Muscle of leg (tissue), 11 donors: ENCODE data around the gene C20orf173. TPM values are rescaled to one million over a fixed set of nuclear protein-coding genes. Genes with fewer than 3 reads are reported as not detected.

ENCODE experiments used
- DNase-seq: peaks from one replicate; pipeline ENCODE4 v3.0.0; 2013
- H3K27ac ChIP-seq: one replicate; pipeline ENCODE4 v1.5.1; 2013; ENCODE audit warnings: mild to moderate bottlenecking, low read length, control low read depth
- H3K27me3 ChIP-seq: one replicate; pipeline ENCODE4 v1.6.1; 2013; ENCODE audit warnings: low read length; ENCODE audit not compliant: control insufficient read depth, insufficient read depth
- H3K36me3 ChIP-seq: one replicate; pipeline ENCODE4 v1.6.1; 2013; ENCODE audit warnings: low read length; ENCODE audit not compliant: control insufficient read depth, insufficient read depth
- H3K4me1 ChIP-seq: one replicate; pipeline ENCODE4 v1.6.1; 2013; ENCODE audit warnings: low read length; ENCODE audit not compliant: control insufficient read depth, insufficient read depth
- H3K4me3 ChIP-seq: one replicate; pipeline ENCODE4 v1.5.1; 2013; ENCODE audit warnings: low read length, control low read depth
- H3K9me3 ChIP-seq: replicated peaks from 2 replicates; pipeline ENCODE4 v1.6.1; 2013; ENCODE audit warnings: low read depth, low read length; ENCODE audit not compliant: control insufficient read depth
- WGBS: methylation state at CpG from one replicate; pipeline ENCODE4 v1.1.5; 2013; ENCODE audit warnings: missing lambda C conversion rate; ENCODE audit not compliant: insufficient coverage; 5-methylcytosine and 5-hydroxymethylcytosine counted together
- polyA plus RNA-seq, 8 donors: library from polyadenylated mRNA; unstranded; fragments of 120-200 nt; gene quantifications; one replicate each; pipeline versions ENCODE4 v1.2.1 to v1.2.3, GENCODE V29; 2013; ENCODE audit warnings: inconsistent platforms in 1 of 8, low replicate concordance in 1 of 8; ENCODE audit not compliant: insufficient read length in 8 of 8, insufficient read depth in 1 of 8
- total RNA-seq: library from RNA; stranded (reverse); fragments of 120-200 nt; gene quantifications from one replicate; pipeline ENCODE4 v1.2.4, GENCODE V29; 2013

C20orf173 gene
- total and polyA plus RNA-seq, 9 donors, result not detected

- 55% methylated on average over 5 of the region's 12 CpGs for whole genome bisulfite sequencing
- Histone ChIP-seq H3K27me3 (no peaks in the 10 kb centered on the region), H3K36me3 (peaks cover 80% of the 10 kb centered on the region), H3K9me3 (no peaks in the 10 kb centered on the region), H3K4me1 (no peaks in the 10 kb centered on the region), H3K27ac (no peak overlapping the region), H3K4me3 (no peak overlapping the region)
- peak; percentile 37 for DNase-seq
These were observed 18.3 kb downstream of the C20orf173 start for GRCh38 chr20:35510951-35511735.

DNA sequence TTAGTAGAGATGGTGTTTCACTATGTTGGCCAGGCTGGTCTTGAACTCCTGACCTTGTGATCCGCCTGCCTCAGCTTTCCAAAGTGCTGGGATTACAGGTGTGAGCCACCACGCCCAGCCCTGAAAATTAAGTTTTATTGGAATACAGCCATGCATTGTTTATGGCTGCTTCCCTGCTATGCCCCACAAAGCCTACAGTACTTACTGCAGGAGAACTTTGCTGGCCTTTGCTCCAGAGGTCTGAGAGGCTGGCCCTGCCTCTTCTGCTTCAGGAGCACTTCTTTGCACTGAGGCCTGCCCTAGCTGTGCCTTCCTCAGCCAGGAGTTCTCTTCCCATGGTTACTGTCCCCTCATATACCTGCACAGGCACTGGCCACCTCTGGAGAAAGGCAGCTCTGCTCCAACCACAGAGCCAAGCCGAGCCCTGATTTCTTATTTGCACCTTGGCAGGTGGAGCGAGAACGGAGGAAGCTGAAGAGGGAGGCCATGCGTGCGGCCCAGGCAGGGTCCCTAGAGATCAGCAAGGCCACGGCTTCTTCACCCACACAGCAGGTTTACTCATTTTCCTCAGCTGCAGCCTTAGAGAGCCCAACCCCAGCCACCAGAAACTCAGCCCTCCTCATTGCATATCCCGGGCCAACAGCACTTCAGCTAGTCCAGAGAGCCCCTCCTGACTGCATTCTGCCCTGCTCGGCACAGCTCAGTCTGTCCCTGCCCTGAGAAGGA lies 20.8 kb downstream of the C20orf173 start:
- no peaks in the 10 kb centered on the region for H3K9me3 ChIP-seq
- peaks cover 76% of the 10 kb centered on the region for H3K36me3 ChIP-seq
- no peak overlapping the region for H3K27ac ChIP-seq
- 90% methylated on average over 7 of the region's 10 CpGs for WGBS
- DNase-seq, result no peak
- H3K27me3 ChIP-seq, result no peaks in the 10 kb centered on the region
- H3K4me3 ChIP-seq, result no peak overlapping the region
- H3K4me1 ChIP-seq, result peaks cover 8% of the 10 kb centered on the region

GRCh38 chr20:35506872-35507638 lies 22.4 kb downstream of the C20orf173 start:
- H3K4me3 ChIP-seq, result no peak overlapping the region
- no peak overlapping the region for H3K27ac ChIP-seq
- peaks cover 80% of the 10 kb centered on the region for H3K36me3 ChIP-seq
- peaks cover 15% of the 10 kb centered on the region for H3K4me1 ChIP-seq
- 96% methylated on average over 4 of the region's 6 CpGs for WGBS
- no peak for DNase-seq
- no peaks in the 10 kb centered on the region for H3K9me3 ChIP-seq
- no peaks in the 10 kb centered on the region for H3K27me3 ChIP-seq

GRCh38 chr20:35506179-35506578 lies 23.3 kb downstream of the C20orf173 start:
- peaks cover 80% of the 10 kb centered on the region for H3K36me3 ChIP-seq
- WGBS, result 90% methylated on average over 2 of the region's 3 CpGs
- DNase-seq, result no peak

DNA sequence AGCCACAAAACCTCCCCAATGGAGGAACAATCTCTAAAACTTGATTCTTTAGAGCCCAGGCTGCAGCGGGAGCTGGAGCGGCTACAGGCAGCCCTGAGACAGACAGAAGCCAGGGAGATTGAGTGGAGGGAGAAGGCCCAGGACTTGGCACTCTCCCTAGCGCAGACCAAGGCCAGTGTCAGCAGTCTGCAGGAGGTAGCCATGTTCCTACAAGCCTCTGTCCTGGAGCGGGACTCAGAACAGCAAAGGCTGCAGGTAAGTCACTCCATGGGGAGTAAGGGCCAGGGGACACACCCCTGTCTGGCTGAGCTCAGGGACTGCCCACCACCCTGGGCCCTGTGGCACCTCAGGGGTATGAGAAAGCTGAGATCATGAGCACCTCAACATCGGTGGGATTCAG lies 24.7 kb downstream of the C20orf173 start:
- WGBS, result 90% methylated on average over 4 of the region's 5 CpGs
- H3K36me3 ChIP-seq, result peaks cover 81% of the 10 kb centered on the region

More at GRCh38 chr20:35506179-35506578, 23.3 kb downstream of the C20orf173 start:
- Histone ChIP-seq H3K4me3 (no peak overlapping the region), H3K27ac (no peak overlapping the region), H3K27me3 (no peaks in the 10 kb centered on the region), H3K4me1 (peaks cover 15% of the 10 kb centered on the region), H3K9me3 (no peaks in the 10 kb centered on the region)

GRCh38 chr20:35503841-35504561 lies 25.5 kb downstream of the C20orf173 start:
- peaks cover 81% of the 10 kb centered on the region for H3K36me3 ChIP-seq
- no peaks in the 10 kb centered on the region for H3K27me3 ChIP-seq
- peak; percentile 76 for DNase-seq
- H3K4me1 ChIP-seq, result peaks cover 15% of the 10 kb centered on the region
- 33% methylated on average over 16 of the region's 16 CpGs for WGBS
- no peak overlapping the region for H3K4me3 ChIP-seq
- no peaks in the 10 kb centered on the region for H3K9me3 ChIP-seq
- H3K27ac ChIP-seq, result no peak overlapping the region

More for the DNA sequence above, 24.7 kb downstream of the C20orf173 start:
- H3K27me3 ChIP-seq, result no peaks in the 10 kb centered on the region
- peaks cover 15% of the 10 kb centered on the region for H3K4me1 ChIP-seq
- H3K4me3 ChIP-seq, result no peak overlapping the region
- no peak overlapping the region for H3K27ac ChIP-seq
- DNase-seq, result no peak
- no peaks in the 10 kb centered on the region for H3K9me3 ChIP-seq

- WGBS, result 89% methylated on average over 10 of the region's 10 CpGs
- Histone ChIP-seq H3K36me3 (peaks cover 81% of the 10 kb centered on the region), H3K9me3 (no peaks in the 10 kb centered on the region), H3K27me3 (no peaks in the 10 kb centered on the region), H3K4me3 (no peak overlapping the region), H3K4me1 (peaks cover 21% of the 10 kb centered on the region), H3K27ac (no peak overlapping the region)
- no peak for DNase-seq
These were observed 26.2 kb downstream of the C20orf173 start for GRCh38 chr20:35503281-35503680.

GRCh38 chr20:35502352-35502751 lies 27.1 kb downstream of the C20orf173 start:
- H3K27me3 ChIP-seq, result no peaks in the 10 kb centered on the region
- no peaks in the 10 kb centered on the region for H3K9me3 ChIP-seq
- H3K27ac ChIP-seq, result no peak overlapping the region
- no peak for DNase-seq
- H3K36me3 ChIP-seq, result peaks cover 80% of the 10 kb centered on the region
- no peak overlapping the region for H3K4me3 ChIP-seq
- peaks cover 30% of the 10 kb centered on the region for H3K4me1 ChIP-seq
- WGBS, result 72% methylated on average over 8 of the region's 8 CpGs

DNA sequence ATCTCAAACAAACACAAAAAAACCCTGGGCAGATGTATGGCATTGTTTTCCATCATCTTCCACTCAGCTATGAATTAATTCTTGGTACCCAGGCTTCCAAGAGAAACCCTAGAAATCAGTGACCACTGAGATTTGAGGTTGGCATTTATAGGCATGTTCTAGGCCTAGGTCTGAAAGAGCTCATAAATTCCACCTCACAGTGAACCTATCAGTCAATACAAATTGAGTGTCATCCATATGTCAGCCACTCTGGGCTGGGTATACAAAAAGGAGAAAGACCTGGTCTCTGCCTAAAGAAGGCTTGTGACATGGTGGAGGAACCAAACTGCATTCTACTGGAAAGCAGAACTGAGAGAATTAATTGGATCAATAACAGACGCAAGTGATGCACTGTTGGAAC lies 30.2 kb downstream of the C20orf173 start:
- Histone ChIP-seq H3K27me3 (no peaks in the 10 kb centered on the region), H3K4me3 (no peak overlapping the region), H3K27ac (no peak overlapping the region), H3K36me3 (peaks cover 88% of the 10 kb centered on the region), H3K9me3 (no peaks in the 10 kb centered on the region), H3K4me1 (peaks cover 41% of the 10 kb centered on the region)
- DNase-seq, result no peak
- 50% methylated on average over 1 of the region's 1 CpG for WGBS
